Measurements from ENCODE around the gene ANKS6.
"Not testable (repeated sequence)": the region's sequence is repeated elsewhere in the genome, so short reads cannot be mapped to it uniquely, and the experiment has no call there.

Gene ANKS6

DNA sequence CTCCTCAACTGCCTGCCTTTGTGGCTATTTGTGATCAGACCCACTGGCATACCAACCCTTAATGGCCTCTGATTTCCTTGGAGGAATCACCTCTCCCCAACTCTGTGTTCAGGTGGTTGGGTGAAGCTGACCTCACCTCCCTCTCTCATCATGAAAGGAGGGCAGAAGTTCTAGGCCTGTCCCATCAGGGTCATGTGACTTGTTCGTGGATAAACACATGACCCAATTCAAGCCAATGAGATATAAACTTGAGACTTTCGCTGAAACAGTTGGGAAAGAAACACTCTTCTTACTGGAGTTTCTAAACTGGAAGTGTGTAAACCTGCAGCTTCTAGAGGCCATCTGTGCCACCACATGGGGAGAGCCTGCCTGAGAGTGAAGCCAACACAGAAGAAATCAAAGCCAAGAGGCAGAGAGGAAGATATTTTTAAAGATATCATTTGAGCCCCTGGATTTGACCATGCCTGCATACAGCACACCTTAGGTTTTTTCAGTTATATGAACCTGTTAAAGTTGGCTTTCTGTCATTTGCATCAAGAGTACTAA lies 93.4 kb downstream of the ANKS6 start:
- no peak for DNase-seq (ENCODE audit: low spot score)

DNA sequence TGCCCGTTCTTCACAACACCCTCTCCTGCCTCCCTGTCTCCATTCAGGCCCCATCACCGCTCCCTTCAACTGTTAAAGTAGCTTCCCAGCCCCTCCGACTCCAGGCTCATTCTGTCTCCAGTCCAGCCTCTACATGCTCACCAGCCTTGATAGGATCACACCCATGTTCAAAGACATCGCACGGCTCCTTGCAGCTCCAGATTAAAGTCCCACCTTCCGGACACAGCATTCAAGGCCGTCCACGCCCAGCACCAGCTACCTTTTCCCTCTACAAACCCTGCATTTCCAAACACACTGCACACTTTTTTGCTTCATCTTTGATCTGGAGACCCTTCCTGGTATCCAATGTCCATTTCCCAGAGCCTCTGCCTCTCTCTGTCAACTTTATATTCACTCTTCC lies 94.0 kb downstream of the ANKS6 start:
- DNase-seq (ENCODE audit: low spot score), result no peak

DNA sequence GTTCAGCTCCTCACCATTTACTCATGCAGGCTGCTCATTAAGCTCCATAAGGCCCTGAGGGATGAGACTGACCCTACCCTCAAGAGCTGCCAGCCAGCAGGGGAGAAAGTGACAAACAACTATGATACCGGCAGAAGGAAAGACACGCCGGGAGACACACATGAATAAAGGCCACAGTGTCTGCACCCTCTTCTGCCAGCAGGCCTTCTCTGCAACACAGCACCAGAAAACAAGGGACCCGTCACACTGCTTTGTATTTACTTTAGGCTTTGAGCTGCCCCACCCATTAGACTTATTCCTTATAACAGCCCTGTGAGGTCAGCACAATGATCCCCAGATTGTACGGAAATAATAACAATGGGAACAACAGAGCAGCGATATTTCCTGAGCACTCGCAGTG lies 94.8 kb downstream of the ANKS6 start:
- no peak for DNase-seq (ENCODE audit: low spot score)

DNA sequence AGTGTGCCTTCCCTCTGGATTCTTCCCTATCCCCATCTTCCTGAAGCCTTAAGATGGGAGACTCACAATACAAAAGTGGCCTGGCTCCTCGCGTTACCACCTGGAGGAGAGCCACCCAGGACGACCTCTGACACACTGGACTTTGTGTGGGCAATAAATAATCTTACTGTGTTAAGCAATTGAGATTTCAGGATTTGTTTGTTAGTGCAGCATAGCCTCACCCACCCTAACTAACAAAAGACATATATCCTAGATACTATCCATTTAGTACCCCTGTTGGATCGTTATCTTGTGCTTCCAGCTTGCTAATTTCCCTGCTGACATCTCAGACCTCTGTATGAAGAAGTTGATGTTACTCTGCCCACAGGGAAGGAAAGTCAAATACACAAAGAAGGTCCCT lies 95.6 kb downstream of the ANKS6 start:
- DNase-seq (ENCODE audit: low spot score), result no peak

DNA sequence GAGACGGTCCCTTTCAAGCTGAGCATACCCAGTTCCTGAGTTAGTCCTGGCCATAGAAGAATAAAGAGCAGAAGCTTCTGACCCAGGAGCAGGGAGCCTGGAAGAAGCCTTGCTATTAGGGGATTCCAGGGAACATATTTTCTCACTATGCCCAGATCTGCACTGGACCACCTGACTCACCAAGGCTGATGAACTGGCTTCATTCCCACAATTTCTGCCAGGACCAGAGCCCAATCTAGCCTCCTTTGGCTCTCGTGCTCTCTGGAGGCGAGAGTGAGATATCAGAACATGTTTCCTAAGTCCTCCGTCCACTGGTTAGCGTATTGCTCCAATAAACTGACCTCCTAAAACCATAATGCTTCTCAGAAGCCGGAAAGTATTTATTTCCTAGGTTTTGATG lies 97.5 kb downstream of the ANKS6 start:
- DNase-seq (ENCODE audit: low spot score), result no peak

DNA sequence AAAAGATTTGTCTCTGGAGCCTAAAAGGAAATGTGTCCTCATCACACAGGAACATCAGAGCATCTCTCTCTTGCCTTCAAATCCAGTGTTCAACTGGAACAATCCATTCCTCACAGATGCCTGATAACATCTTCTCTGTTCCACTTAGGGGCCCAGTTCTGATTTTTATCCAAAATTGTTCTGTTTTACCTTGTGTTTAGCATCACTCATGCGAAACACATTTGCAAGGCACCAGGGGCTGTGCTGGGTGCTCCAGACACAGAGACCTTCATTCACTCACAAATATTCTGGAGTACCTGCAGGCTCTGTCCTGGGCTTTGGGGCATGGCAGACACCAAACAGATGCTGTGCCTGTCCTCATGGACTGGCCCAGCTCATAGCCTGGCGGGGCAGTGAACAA lies 101.4 kb downstream of the ANKS6 start:
- no peak for DNase-seq (ENCODE audit: low spot score)

DNA sequence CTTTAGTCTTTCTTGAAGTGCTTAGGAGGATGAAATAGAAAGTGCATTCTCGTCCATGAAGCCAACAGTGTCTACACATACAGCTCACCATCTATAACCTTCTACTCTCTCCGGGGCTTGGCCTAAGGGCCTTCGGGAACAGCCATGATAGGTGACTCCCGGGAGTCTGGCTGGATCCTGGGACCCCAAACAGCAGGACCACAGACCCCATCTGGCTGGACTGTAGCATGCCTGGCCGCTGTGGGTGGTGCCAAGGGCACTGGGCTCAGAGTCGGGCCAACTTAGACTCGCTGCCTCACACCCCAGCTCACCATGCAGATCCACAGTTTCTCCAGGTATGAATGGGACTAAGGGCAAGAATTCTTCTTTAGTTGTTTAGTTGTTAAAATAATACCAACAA lies 104.0 kb downstream of the ANKS6 start:
- DNase-seq (ENCODE audit: low spot score), result no peak

DNA sequence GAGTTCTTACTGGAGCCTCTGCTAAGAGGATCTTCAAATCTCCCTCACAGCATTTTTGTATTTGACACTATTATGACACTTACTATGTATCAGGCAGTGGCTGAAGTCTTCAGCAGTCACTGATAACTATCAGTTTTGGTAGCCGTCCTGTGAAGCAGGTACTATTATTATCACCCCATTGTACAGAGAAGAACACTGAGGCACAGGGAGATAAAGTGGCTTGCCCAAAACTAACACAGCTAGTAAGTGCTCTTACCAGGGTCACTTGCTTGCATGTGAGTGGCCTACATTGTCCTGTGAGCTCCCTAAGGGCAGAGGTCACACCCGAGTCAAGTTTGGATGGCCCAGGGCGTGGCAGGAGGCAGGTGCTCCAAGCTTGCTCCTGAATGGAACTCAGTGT lies 104.5 kb downstream of the ANKS6 start:
- no peak for DNase-seq (ENCODE audit: low spot score)

DNA sequence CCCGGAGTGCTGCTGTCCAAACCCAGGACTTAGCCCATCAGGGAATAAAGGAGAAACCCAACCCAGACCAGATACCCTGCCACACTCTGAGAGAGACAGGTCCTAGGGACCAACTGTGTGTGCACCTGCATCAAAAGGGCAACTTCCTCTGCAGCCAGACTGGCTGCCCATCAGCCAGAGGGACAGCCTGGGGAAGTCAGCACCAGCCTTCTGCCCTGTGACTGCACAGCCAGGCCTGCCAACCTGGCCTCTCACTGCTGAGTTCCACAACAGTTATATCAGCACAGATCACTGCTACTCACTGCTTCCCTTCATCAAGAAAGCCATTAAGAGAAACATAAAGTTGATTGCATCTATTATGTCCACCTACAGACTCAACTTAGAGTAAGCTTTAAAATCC lies 105.7 kb downstream of the ANKS6 start:
- no peak for DNase-seq (ENCODE audit: low spot score)

DNA sequence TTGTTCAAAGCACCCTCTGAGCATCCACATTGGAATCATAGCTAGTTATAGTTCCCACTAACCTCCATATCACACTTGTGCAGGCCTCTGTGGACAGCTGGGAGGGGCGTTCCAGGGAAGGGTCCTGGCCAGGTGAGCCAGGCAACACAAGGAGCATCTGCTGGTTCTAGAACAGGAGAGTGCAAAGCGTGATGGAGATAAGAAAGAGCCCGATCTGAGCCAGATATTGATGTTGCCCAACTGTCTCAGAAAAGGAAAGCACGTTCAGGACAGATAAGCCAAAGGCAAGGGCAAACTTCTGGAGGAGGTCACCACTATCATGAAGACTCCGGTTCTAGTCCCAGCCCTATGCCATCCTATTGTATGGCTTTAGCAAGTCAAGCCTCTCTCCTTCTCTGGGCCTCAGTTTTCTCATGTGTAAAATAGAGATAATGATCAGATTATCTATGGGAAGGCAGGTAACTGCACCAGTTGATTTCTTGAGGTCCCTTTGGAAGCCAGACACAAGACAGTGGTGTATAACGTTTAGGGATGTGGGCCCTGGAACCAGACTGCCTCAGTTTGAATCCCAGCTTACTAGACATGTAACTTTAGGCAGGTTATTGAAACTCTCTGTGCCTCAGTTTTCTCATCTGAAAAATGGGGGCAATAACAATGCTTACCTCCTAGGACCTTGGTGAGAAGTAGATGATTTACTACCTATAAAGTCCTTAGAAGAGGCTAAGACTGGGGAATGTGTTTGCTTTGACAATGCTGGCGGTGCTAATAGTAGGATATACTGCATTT lies 107.5 kb downstream of the ANKS6 start:
- DNase-seq (ENCODE audit: low spot score), result no peak

DNA sequence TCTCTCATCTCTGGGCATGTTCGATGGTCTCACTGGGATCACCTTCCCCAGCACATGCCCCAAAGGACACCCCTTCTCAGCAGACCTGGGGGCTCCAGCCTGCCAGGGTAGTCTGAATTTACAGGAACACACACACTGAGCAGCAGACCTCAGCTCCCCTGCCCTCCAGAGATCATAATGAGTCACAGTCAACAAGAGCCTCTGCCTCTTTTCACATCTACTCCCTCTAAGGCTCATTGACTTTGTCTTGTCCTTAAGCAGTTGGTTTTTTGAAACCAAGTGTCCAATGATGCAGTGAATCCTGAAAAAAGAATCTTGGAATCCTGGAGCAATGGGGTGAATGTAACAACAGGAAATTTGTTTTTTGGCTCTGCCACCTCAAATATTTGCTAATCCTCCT lies 108.4 kb downstream of the ANKS6 start:
- no peak for DNase-seq (ENCODE audit: low spot score)

DNA sequence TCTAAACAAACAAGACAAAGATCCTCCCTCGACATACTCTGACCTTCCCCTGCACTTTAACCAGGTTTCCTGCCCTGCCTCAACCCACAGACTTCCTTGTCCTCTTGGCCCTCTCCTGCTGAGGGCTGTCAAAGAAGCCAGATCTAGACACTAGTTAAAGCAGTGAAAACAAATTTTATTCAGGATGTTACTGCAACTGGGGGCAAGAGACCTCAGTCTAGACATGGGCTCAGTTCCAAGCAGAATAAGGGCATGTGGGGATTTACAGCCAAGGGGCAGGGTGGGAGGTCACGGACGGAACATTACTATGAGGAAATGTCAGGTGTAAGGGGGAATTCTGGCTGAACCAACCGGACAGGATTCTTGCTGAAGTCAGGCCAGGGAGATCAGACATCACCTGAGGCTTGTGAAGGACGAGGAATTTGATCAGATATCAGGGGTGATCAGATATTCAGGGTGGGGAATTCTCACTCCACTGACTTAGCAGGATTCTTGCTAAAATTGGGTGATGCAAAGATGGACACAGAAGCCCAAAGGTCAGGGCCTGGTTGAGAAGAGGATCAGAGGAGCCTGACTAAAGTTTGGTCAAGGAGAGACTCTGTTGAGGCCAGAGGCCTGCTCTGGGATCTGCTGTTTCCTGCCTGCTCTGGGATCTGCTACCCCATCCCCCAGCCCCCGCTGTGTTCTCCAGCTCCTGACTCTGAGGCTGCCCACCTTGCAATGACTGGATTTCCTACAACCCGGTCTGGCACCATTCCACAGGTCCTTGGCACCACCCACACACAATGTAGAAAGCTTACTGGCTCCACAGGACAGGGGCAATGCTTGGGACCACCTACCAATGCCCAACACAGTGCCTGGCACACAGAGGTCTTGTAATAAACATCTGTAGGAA lies 109.1 kb downstream of the ANKS6 start:
- no peak for DNase-seq (ENCODE audit: low spot score)

DNA sequence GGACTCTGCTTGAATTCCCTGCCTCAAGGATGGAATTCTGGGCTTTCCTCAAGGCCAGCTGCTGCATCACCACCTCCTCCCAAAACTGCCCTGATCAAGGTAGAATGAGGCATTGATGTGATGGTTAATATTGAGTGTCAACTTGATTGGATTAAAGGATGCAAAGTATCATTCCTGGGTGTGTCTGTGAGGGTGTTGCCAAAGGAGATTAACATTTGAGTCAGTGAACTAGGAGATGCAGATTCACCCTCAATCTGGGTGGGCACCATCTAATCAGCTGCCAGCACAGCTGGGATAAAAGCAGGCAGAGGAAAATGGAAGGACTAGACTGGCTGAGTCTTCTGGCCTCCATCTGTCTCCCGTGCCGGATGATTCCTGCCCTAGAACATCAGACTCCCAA lies 111.5 kb downstream of the ANKS6 start:
- not testable (repeated sequence) for DNase-seq (ENCODE audit: low spot score)

Data from globus pallidus (tissue), 1 donor.